Psoas muscle (tissue), 8 donors: ENCODE measurements around the gene CD247. TPM values are rescaled to one million over a fixed set of nuclear protein-coding genes. Genes with fewer than 3 reads are reported as not detected.

Experiments used
- ATAC-seq, 4 donors: fragments of 200-7000 bp; cut with Tn5 transposase; one replicate each; pipeline ENCODE4 v1.9.1; 2020; ENCODE audit warnings: moderate library complexity in 3 of 4, mild to moderate bottlenecking in 2 of 4
- DNase-seq, 2 donors: peaks; one replicate each; pipeline ENCODE4 v3.0.0-alpha.2; 2020
- H3K27ac ChIP-seq: fragments of 200-600 bp; one replicate; pipeline ENCODE4 v1.8.0; 2022
- H3K27me3 ChIP-seq, 3 donors: fragments of 200-600 bp in 1 of 3; one replicate each; pipeline versions ENCODE4 v1.6.1 to v1.8.0; 2013 to 2022; ENCODE audit warnings: low read length in 2 of 3, mild to moderate bottlenecking in 2 of 3, moderate library complexity in 1 of 3; ENCODE audit not compliant: insufficient read depth in 3 of 3
- H3K36me3 ChIP-seq, 2 donors: fragments of 200-600 bp in 1 of 2; one replicate each; pipeline versions ENCODE4 v1.6.1 to v1.8.0; 2013 to 2022; ENCODE audit warnings: low read depth in 1 of 2, mild to moderate bottlenecking in 1 of 2, moderate library complexity in 1 of 2; ENCODE audit not compliant: insufficient read depth in 1 of 2
- H3K4me1 ChIP-seq: fragments of 200-600 bp; one replicate; pipeline ENCODE4 v1.8.0; 2022
- H3K4me3 ChIP-seq: fragments of 200-600 bp; one replicate; pipeline ENCODE4 v1.8.0; 2022; ENCODE audit warnings: mild to moderate bottlenecking
- H3K9me3 ChIP-seq: fragments of 200-600 bp; one replicate; pipeline ENCODE4 v1.8.0; 2022
- WGBS, 3 donors: extraction: QIAGEN DNeasy Blood & Tissue Kit; methylation state at CpG; one replicate each; pipeline versions ENCODE4 v1.1.6 to v1.1.7; 2013; 5-methylcytosine and 5-hydroxymethylcytosine counted together
- intact Hi-C, 2 donors: fragments of 100-400 bp; cut with DNase I; formaldehyde crosslinking; loops; one replicate each; pipeline versions ENCODE4 v1.11.0 to v1.14.2; 2022
- polyA plus RNA-seq, 3 donors: library from polyadenylated mRNA; stranded (reverse); fragments of 200-250 nt; gene quantifications; one replicate each; pipeline ENCODE4 v1.2.3, GENCODE V29; 2013
- total RNA-seq, 4 donors: library from RNA; stranded (reverse); fragmentation: NEBNext Ultra II Directional in 2 of 4; extraction: Animal tissue kit (Norgen Biotek cat#: 25700) in 2 of 4; gene quantifications; one replicate each; pipeline versions ENCODE4 v1.2.1 to v1.2.4, GENCODE V29; 2021 to 2023
- TF ChIP-seq, protein P1 (sequence below): fragments of 200-600 bp; IDR thresholded peaks from one replicate; pipeline ENCODE4 v1.8.0; 2022; ENCODE audit warnings: antibody characterized with exemption
- donor health status: healthy with polysubstance abuse.
- donor health status: DM: no; HTN: no; CAD: no; lungs with moderate emphysema.
- donor health status: Bipolar disorder and iron deficiency.
- donor health status: healthy.
- donor health status: DM: yes; HTN: yes; CAD: no.
- donor health status: DM: no; HTN: no; CAD: no.
- donor health status: DM: no; HTN: no; CAD: no.
- donor health status: DM: yes; HTN: yes; CAD: no.

CD247 gene
- total and polyA plus RNA-seq, 7 donors = 0.18 to 1.9 (median 0.65) TPM

DNA sequence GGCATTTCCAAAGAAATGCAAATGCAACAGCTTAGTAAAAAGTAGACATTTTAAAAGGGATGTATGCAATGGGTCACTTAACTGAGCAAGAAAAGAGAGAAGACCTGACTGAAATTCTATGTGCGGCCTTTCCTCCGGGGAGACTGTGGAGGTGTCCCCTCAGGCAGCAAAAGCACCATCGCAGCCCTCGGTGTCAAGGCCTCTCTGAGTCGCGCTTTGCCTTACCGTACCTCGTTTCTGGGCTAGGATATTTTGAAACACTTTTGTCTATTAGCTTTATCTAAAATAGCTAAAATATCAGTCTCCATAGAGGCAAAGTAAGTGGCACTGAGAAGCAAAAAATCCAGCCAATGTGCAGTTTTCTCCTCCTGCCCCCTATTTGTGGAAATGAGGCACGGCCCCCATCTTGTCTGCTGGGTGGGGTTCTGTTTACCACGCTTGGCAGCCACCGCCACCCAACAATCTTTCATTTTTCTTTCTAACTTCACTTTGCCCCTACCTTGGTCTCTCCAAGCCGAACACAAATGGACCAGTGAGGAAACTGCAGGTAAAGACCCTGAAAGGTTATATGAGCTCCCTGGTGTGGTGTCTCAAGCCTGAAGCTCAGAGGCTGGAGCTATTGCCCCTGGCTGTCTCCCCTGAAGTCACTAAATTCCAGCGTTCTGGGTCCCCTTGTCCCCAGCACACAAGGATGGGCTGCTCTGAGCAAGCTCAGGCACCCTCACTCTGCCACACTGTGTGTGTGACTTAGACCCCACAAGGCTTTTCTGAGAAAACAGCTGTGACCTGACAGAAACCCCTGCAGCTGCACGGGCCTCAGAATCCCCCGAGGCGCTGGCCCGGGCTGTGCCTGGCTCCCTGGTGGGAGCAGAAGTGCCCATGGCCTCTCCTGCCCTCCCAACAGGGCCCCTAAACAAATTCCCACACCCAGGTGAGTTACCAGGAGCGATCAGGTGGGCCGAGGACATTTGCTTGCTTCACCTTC, 1.6 kb downstream of the CD247 start:
- Histone ChIP-seq H3K27ac (no peak overlapping the region), H3K4me1 (no peaks in the 10 kb centered on the region), H3K36me3 (no peaks in the 10 kb centered on the region), H3K27me3 (peaks cover 0 to 2% (median 0%) of the 10 kb centered on the region in 3 donors), H3K4me3 (no peak overlapping the region), H3K9me3 (no peaks in the 10 kb centered on the region)
- intact Hi-C loops = no loop called here
- WGBS, 3 donors = 77 to 78% (median 78%) methylated on average over 19 of the region's 19 CpGs
- DNase-seq (no peak), ATAC-seq (no peak)
- TF ChIP-seq, protein P1, sequence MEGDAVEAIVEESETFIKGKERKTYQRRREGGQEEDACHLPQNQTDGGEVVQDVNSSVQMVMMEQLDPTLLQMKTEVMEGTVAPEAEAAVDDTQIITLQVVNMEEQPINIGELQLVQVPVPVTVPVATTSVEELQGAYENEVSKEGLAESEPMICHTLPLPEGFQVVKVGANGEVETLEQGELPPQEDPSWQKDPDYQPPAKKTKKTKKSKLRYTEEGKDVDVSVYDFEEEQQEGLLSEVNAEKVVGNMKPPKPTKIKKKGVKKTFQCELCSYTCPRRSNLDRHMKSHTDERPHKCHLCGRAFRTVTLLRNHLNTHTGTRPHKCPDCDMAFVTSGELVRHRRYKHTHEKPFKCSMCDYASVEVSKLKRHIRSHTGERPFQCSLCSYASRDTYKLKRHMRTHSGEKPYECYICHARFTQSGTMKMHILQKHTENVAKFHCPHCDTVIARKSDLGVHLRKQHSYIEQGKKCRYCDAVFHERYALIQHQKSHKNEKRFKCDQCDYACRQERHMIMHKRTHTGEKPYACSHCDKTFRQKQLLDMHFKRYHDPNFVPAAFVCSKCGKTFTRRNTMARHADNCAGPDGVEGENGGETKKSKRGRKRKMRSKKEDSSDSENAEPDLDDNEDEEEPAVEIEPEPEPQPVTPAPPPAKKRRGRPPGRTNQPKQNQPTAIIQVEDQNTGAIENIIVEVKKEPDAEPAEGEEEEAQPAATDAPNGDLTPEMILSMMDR = no peak

DNA sequence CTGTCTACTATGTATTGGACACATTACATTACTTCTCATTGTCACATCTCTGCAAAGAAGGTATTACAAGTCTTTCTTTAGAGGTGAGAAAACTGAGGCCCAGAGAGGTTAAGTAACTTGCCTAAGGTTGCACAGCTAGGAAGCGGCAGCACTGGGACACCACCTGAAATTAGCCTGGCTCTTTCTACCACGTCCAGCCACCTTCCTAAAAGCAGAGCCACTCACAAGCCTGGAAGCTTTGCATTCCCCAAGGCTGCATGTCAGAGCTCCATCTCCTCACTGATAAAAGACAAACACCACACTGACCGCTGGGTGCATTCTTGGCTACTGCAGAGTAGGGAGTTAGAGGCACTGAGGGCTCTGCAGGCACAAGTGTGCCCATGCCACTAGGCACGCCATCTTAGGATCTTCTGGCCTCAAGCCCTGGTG, 2.4 kb downstream of the CD247 start:
- intact Hi-C loops = no loop called here

DNA sequence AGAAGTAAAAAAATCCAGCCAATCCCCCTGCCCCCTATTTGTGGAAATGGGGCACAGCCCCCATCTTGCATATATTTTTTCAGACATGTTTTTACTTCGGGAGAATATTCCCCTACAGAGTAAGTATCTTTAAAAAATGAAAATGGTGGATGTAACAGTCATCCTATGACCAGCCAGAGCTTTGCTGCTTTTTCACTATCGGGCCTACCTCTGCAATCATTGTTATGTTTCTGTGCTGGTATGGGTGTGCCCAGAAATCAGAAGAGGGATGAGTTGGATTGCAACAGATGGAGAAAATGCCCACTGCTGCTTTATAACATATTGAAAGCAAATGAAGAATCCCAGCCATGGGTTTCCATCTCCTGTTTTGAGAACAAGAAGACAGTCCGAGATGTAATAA, 2.9 kb downstream of the CD247 start:
- no peak overlapping the region for H3K27ac ChIP-seq

More for the DNA sequence above, 2.4 kb downstream of the CD247 start:
- Histone ChIP-seq H3K27ac (no peak overlapping the region), H3K9me3 (no peaks in the 10 kb centered on the region), H3K4me1 (no peaks in the 10 kb centered on the region), H3K36me3 (no peaks in the 10 kb centered on the region), H3K27me3 (peaks cover 0 to 2% (median 0%) of the 10 kb centered on the region in 3 donors), H3K4me3 (no peak overlapping the region)
- DNase-seq (no peak), ATAC-seq (no peak)
- TF ChIP-seq, protein P1 = no peak
- 89 to 95% (median 92%) methylated on average over 4 of the region's 4 CpGs for WGBS, 3 donors

DNA sequence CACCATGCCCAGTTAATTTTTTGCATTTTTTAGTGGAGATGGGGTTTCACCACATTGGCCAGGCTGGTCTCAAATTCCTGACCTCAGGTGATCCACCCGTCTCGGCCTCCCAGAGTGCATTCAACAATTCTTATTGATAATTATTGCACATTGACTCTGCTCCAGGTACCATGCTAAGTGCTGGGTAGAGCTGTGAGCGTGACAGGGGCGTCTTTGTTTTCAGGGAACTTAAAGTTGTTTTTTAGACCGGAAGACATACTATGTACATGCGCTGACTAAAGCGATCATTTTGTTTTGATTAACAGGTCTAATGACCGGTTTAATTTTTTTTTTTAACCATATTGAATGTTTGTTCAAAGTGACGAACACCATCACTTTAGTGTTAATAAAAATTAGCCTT, 4.0 kb downstream of the CD247 start:
- Histone ChIP-seq H3K36me3 (no peaks in the 10 kb centered on the region), H3K4me1 (no peaks in the 10 kb centered on the region), H3K9me3 (no peaks in the 10 kb centered on the region), H3K27me3 (peaks cover 0 to 2% (median 0%) of the 10 kb centered on the region in 3 donors), H3K4me3 (no peak overlapping the region), H3K27ac (no peak overlapping the region)
- intact Hi-C loops = no loop called here
- TF ChIP-seq, protein P1 = no peak
- 92 to 95% (median 94%) methylated on average over 9 of the region's 9 CpGs for WGBS, 3 donors
- ATAC-seq = no peak
- no peak for DNase-seq

More for the DNA sequence above, 2.9 kb downstream of the CD247 start:
- Histone ChIP-seq H3K27me3 (peaks cover 0 to 2% (median 0%) of the 10 kb centered on the region in 3 donors), H3K9me3 (no peaks in the 10 kb centered on the region), H3K4me3 (no peak overlapping the region), H3K36me3 (no peaks in the 10 kb centered on the region), H3K4me1 (no peaks in the 10 kb centered on the region)
- DNase-seq = no peak
- TF ChIP-seq, protein P1 = no peak
- WGBS, 3 donors = 93 to 97% (median 96%) methylated on average over 3 of the region's 3 CpGs
- intact Hi-C loops = no loop called here
- ATAC-seq = no peak
